ENCODE results near the gene FES.

DNA sequence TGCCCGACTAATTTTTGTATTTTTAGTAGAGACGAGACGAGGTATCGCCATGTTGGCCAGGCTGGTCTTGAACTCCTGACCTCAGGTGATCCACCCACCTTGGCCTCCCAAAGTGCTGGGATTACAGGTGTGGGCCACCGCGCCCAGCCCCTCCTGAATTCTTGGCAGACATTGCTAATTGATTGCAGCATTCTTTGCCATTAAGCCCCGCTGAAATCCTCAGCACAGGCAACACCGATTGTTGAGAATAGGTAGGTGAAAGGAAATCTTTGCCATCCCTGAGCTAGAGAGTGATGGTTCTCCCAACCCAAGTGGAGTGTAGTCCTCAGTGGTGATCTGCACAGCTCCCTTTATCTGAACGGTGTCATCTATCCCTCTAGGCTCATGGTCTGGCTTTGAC lies 20.4 kb downstream of the FES start:
- no peak for TF ChIP-seq EP300 (IDR thresholded peaks at IDR 0.05)
- TF ChIP-seq, protein P1, sequence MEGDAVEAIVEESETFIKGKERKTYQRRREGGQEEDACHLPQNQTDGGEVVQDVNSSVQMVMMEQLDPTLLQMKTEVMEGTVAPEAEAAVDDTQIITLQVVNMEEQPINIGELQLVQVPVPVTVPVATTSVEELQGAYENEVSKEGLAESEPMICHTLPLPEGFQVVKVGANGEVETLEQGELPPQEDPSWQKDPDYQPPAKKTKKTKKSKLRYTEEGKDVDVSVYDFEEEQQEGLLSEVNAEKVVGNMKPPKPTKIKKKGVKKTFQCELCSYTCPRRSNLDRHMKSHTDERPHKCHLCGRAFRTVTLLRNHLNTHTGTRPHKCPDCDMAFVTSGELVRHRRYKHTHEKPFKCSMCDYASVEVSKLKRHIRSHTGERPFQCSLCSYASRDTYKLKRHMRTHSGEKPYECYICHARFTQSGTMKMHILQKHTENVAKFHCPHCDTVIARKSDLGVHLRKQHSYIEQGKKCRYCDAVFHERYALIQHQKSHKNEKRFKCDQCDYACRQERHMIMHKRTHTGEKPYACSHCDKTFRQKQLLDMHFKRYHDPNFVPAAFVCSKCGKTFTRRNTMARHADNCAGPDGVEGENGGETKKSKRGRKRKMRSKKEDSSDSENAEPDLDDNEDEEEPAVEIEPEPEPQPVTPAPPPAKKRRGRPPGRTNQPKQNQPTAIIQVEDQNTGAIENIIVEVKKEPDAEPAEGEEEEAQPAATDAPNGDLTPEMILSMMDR (IDR thresholded peaks at IDR 0.05) = no peak
- TF ChIP-seq POLR2A (IDR thresholded peaks at IDR 0.05; ENCODE audit: low read length) = no peak
- TF ChIP-seq ZC3H11A (IDR thresholded peaks at IDR 0.05) = no peak
